ENCODE measurements around the gene TMEM256.

The TMEM256 gene

DNA sequence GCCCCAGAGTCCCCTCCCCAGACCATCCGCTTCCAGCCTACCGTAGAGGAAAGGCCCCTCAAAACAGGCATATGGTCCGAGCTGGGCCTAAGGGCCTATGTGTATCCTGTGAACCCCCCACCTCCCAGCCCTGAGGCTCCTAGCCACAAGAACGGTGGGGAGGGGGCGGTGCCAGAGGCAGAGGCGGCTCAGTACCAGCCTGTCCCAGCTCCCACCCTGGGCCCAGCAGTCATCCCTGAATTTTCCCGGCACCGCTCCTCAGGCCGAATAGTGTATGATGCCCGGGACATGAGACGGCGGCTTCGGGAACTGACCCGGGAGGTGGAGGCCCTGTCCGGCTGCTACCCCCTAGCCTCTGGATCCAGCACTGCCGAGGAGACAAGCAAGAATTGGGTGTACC lies 17.3 kb upstream of the TMEM256 start:
- DNase-seq (ENCODE audit: extremely low read depth, low read depth): no peak
- TF ChIP-seq, protein P1, sequence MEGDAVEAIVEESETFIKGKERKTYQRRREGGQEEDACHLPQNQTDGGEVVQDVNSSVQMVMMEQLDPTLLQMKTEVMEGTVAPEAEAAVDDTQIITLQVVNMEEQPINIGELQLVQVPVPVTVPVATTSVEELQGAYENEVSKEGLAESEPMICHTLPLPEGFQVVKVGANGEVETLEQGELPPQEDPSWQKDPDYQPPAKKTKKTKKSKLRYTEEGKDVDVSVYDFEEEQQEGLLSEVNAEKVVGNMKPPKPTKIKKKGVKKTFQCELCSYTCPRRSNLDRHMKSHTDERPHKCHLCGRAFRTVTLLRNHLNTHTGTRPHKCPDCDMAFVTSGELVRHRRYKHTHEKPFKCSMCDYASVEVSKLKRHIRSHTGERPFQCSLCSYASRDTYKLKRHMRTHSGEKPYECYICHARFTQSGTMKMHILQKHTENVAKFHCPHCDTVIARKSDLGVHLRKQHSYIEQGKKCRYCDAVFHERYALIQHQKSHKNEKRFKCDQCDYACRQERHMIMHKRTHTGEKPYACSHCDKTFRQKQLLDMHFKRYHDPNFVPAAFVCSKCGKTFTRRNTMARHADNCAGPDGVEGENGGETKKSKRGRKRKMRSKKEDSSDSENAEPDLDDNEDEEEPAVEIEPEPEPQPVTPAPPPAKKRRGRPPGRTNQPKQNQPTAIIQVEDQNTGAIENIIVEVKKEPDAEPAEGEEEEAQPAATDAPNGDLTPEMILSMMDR (IDR thresholded peaks at IDR 0.05; ENCODE audit: low read depth, low read length): no peak

DNA sequence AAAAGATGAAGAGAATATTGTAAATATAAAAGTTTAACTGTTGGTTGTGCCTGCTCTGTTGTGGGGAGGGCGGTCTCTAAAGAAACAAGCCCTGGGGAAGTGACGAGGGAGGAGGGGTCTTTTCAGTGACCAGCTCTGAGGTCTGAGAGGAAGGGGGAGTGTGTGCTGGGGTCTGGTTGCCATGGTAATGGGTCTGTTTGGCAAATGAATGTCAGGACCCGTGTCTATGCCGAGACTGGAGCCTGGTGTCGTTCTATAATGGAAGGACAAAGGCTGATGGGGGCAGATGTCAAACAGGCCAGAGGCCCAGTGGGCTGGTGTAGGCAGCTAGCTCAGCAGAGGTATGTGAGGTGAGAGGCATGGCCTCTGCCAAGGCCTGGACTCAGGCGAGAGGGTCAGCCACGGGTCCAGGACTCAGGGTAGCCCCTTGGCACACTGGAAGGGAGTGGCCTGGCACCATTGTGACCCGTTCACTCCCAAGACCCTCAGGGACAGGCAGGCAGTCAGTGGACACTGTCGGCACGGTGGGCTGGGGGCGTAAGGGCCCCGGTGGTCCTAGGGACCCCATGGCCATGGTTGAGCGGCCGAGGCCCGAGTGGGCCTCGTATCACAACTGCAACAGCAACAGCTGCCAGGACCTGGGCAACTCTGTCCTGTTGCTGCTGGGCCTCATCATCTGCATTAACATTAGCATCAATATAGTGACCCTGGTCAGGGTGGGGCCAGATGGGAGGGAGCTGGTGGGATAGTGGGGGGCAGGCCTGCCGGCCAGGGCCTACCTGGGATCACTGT lies 16.1 kb upstream of the TMEM256 start, which contains the start of gene SPEM1:
Gene SPEM1 (plus strand): TSS at position 506 of the 792 bp plus-strand sequence. CDS start 61 bp downstream, at position 567.
- DNase-seq (ENCODE audit: extremely low read depth, low read depth): no peak
- TF ChIP-seq, protein P1 (IDR thresholded peaks at IDR 0.05; ENCODE audit: low read depth, low read length): no peak

DNA sequence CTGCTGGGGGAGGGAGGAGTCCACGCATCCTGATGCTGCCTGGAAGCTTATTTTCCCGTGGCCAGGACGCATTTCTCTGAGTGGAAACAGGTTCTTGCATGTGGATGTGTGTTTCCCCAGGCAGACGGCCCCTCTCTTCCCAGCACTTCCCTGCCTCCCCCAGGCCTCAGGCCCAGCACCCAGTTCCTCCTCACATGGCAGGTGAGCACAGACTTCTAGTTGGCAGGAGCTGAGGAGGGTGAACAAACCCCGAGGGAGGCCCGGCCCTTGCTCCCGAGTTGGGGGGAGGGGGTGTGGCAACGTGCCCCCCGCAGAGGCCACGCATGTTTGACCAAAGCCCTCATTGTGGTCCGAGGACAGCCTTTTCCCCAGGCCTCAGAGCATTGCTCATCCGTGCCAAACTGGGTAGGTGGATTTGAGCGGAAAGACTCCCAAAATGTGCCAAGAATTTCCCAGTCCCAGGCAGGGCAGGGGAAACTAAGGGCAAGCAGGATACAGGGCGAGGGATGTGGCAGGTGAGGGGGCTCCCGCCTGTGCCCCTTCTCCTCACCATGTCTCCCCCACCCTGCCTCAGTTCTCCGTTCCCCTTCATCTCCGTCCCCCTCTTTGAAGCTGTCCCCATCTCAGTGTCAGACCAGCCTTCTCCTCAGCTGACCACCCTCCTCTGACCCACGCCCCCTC lies 14.7 kb upstream of the TMEM256 start:
- TF ChIP-seq, protein P1 (IDR thresholded peaks at IDR 0.05; ENCODE audit: low read depth, low read length): no peak
- no peak for DNase-seq (ENCODE audit: extremely low read depth, low read depth)

DNA sequence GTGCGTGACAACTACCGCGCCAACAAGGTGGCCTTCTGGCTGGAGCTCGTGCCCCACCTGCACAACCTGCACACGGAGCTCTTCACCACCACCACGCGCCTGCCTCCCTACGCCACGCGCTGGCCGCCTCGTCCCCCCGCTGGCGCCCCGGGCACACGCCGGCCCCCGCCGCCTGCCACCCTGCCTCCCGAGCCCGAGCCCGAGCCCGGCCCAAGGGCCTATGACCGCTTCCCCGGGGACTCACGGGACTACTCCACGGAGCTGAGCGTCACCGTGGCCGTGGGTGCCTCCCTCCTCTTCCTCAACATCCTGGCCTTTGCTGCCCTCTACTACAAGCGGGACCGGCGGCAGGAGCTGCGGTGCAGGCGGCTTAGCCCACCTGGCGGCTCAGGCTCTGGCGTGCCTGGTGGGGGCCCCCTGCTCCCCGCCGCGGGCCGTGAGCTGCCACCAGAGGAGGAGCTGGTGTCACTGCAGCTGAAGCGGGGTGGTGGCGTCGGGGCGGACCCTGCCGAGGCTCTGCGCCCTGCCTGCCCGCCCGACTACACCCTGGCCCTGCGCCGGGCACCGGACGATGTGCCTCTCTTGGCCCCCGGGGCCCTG lies 13.3 kb upstream of the TMEM256 start:
- TF ChIP-seq, protein P1 (IDR thresholded peaks at IDR 0.05; ENCODE audit: low read depth, low read length): no peak
- no peak for DNase-seq (ENCODE audit: extremely low read depth, low read depth)

DNA sequence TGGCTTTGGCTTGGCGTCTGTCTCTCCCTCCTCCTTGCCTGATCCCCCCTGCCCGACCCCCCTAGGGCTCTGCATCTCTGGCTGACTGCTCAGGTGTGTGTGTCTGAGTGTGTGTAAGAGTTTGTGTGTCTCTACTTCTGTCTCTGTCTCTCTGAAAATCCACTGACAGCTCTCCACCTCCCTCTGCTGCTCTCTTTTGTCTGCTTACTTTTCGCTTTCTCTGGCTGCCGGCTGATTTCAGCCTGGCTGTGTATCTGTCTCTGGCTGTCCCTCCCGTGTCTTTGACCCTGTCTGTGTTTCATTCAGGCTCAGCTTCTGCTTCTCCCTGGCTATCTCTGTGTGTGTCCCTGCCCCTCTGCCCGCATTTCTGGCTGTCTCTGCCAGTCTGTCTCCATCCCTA lies 12.4 kb upstream of the TMEM256 start:
- TF ChIP-seq, protein P1 (IDR thresholded peaks at IDR 0.05; ENCODE audit: low read depth, low read length): no peak
- DNase-seq (ENCODE audit: extremely low read depth, low read depth): no peak

DNA sequence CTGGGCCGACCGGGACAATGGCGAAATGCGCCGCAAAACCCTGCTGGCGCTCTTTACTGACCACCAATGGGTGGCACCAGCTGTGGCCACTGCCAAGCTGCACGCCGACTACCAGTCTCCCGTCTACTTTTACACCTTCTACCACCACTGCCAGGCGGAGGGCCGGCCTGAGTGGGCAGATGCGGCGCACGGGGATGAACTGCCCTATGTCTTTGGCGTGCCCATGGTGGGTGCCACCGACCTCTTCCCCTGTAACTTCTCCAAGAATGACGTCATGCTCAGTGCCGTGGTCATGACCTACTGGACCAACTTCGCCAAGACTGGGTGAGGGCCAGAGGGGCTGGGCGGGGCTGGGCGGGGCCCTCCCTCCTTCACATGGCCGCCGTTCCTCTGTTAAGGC lies 11.9 kb upstream of the TMEM256 start:
- no peak for DNase-seq (ENCODE audit: extremely low read depth, low read depth)
- TF ChIP-seq, protein P1 (IDR thresholded peaks at IDR 0.05; ENCODE audit: low read depth, low read length): no peak

DNA sequence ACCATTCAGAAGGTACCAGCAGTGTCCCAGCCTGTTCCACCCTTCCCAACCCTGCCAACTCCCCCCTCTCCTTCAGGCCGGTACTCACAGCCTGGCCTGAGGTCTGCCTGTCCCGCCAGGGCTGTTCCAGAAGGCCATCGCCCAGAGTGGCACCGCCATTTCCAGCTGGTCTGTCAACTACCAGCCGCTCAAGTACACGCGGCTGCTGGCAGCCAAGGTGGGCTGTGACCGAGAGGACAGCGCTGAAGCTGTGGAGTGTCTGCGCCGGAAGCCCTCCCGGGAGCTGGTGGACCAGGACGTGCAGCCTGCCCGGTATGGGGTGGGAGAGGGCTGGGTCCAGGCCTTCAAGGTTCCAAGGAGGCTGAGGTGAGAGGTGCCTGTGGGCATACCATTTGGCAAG lies 10.9 kb upstream of the TMEM256 start:
- TF ChIP-seq, protein P1 (IDR thresholded peaks at IDR 0.05; ENCODE audit: low read depth, low read length): no peak
- no peak for DNase-seq (ENCODE audit: extremely low read depth, low read depth)

All from AG09319 (cell line).